Rectal smooth muscle tissue (tissue), 1 donor: Measurements from ENCODE around the gene ZSWIM4.
"Not testable (repeated sequence)": the region's sequence is repeated elsewhere in the genome, so short reads cannot be mapped to it uniquely, and the experiment has no call there.

Experiments used
- H3K27ac ChIP-seq: one replicate; pipeline ENCODE4 v1.7.0; 2013; ENCODE audit warnings: low read depth, low read length, inconsistent platforms
- H3K27me3 ChIP-seq: one replicate; pipeline ENCODE4 v1.7.0; 2013; ENCODE audit warnings: low read length; ENCODE audit not compliant: control insufficient read depth, insufficient read depth
- H3K36me3 ChIP-seq: one replicate; pipeline ENCODE4 v1.7.0; 2013; ENCODE audit warnings: low read length; ENCODE audit not compliant: control insufficient read depth, insufficient read depth
- H3K4me1 ChIP-seq: one replicate; pipeline ENCODE4 v1.7.0; 2013; ENCODE audit warnings: low read length; ENCODE audit not compliant: control insufficient read depth, insufficient read depth
- H3K4me3 ChIP-seq: one replicate; pipeline ENCODE4 v1.7.0; 2013; ENCODE audit warnings: low read length
- H3K9ac ChIP-seq: one replicate; pipeline ENCODE4 v1.7.0; 2013; ENCODE audit warnings: low read length

Gene ZSWIM4

GRCh38 chr19:13764101-13764807, 31.0 kb upstream of the ZSWIM4 start, which contains the start of gene MRI1:
Gene MRI1 (plus strand): TSS chr19:13764522. CDS start chr19:13764589, 67 bp downstream.
- Histone ChIP-seq H3K27me3 (no peaks in the 10 kb centered on the region), H3K4me1 (peaks cover 5% of the 10 kb centered on the region), H3K4me3 (peak within 1 kb of the TSS; percentile 89), H3K36me3 (peaks cover 19% of the 10 kb centered on the region), H3K27ac (peak within 1 kb of the TSS; percentile 67), H3K9ac (peak within 1 kb of the TSS; percentile 62)

- H3K36me3 ChIP-seq: peaks cover 19% of the 10 kb centered on the region
- H3K4me1 ChIP-seq: peaks cover 5% of the 10 kb centered on the region
- peak overlapping the region; percentile 14 for H3K27ac ChIP-seq
- H3K27me3 ChIP-seq: no peaks in the 10 kb centered on the region
- H3K9ac ChIP-seq: no peak overlapping the region
- H3K4me3 ChIP-seq: peak overlapping the region; percentile 89
Measured at GRCh38 chr19:13764821-13765394, 30.3 kb upstream of the ZSWIM4 start.

GRCh38 chr19:13765395-13766094, 29.7 kb upstream of the ZSWIM4 start:
- H3K9ac ChIP-seq: no peak overlapping the region

GRCh38 chr19:13766095-13766481, 29.2 kb upstream of the ZSWIM4 start:
- H3K27ac ChIP-seq: no peak overlapping the region
- no peak overlapping the region for H3K4me3 ChIP-seq
- H3K9ac ChIP-seq: no peak overlapping the region
- H3K36me3 ChIP-seq: peaks cover 13% of the 10 kb centered on the region
- H3K4me1 ChIP-seq: peaks cover 5% of the 10 kb centered on the region
- H3K27me3 ChIP-seq: no peaks in the 10 kb centered on the region

More at GRCh38 chr19:13765395-13766094, 29.7 kb upstream of the ZSWIM4 start:
- Histone ChIP-seq H3K36me3 (peaks cover 14% of the 10 kb centered on the region), H3K4me3 (peak overlapping the region; percentile 89), H3K27me3 (no peaks in the 10 kb centered on the region), H3K27ac (no peak overlapping the region), H3K4me1 (peaks cover 5% of the 10 kb centered on the region)

GRCh38 chr19:13768510-13768909, 26.7 kb upstream of the ZSWIM4 start:
- H3K9ac ChIP-seq: no peak overlapping the region
- no peak overlapping the region for H3K4me3 ChIP-seq
- peaks cover 13% of the 10 kb centered on the region for H3K36me3 ChIP-seq
- no peak overlapping the region for H3K27ac ChIP-seq
- no peaks in the 10 kb centered on the region for H3K27me3 ChIP-seq
- peaks cover 5% of the 10 kb centered on the region for H3K4me1 ChIP-seq

- Histone ChIP-seq H3K27ac (no peak overlapping the region), H3K4me3 (no peak overlapping the region), H3K27me3 (no peaks in the 10 kb centered on the region), H3K9ac (no peak overlapping the region), H3K36me3 (peaks cover 13% of the 10 kb centered on the region), H3K4me1 (peaks cover 7% of the 10 kb centered on the region)
Measured at GRCh38 chr19:13770013-13770635, 25.1 kb upstream of the ZSWIM4 start.

GRCh38 chr19:13774217-13775191, 20.7 kb upstream of the ZSWIM4 start, which contains the start of gene C19orf53:
Gene C19orf53 (plus strand): TSS chr19:13774456. CDS start chr19:13774478, 22 bp downstream.
- Histone ChIP-seq H3K27ac (peak within 1 kb of the TSS; percentile 91), H3K27me3 (no peaks in the 10 kb centered on the region), H3K4me3 (peak within 1 kb of the TSS; percentile 98), H3K36me3 (peaks cover 25% of the 10 kb centered on the region), H3K4me1 (peaks cover 5% of the 10 kb centered on the region), H3K9ac (peak within 1 kb of the TSS; percentile 98)

GRCh38 chr19:13778398-13778797, 16.8 kb upstream of the ZSWIM4 start:
- H3K27ac ChIP-seq: no peak overlapping the region
- no peak overlapping the region for H3K4me3 ChIP-seq
- no peaks in the 10 kb centered on the region for H3K27me3 ChIP-seq
- no peak overlapping the region for H3K9ac ChIP-seq
- H3K36me3 ChIP-seq: peaks cover 20% of the 10 kb centered on the region
- peaks cover 5% of the 10 kb centered on the region for H3K4me1 ChIP-seq

- no peak overlapping the region for H3K4me3 ChIP-seq
- peaks cover 20% of the 10 kb centered on the region for H3K36me3 ChIP-seq
- H3K9ac ChIP-seq: no peak overlapping the region
- H3K27me3 ChIP-seq: no peaks in the 10 kb centered on the region
- H3K4me1 ChIP-seq: peaks cover 5% of the 10 kb centered on the region
- H3K27ac ChIP-seq: no peak overlapping the region
Measured at GRCh38 chr19:13778847-13779246, 16.4 kb upstream of the ZSWIM4 start.

GRCh38 chr19:13779794-13780193, 15.4 kb upstream of the ZSWIM4 start:
- H3K27ac ChIP-seq, H3K9ac ChIP-seq, H3K4me3 ChIP-seq, H3K4me1 ChIP-seq, H3K27me3 ChIP-seq: not testable (repeated sequence)
- H3K36me3 ChIP-seq: peaks cover 20% of the 10 kb centered on the region

GRCh38 chr19:13781547-13781946, 13.7 kb upstream of the ZSWIM4 start:
- Histone ChIP-seq H3K27me3 (no peaks in the 10 kb centered on the region), H3K4me1 (no peaks in the 10 kb centered on the region), H3K9ac (no peak overlapping the region), H3K27ac (peak overlapping the region; percentile 37), H3K4me3 (no peak overlapping the region), H3K36me3 (peaks cover 16% of the 10 kb centered on the region)
